ENCODE measurements around the gene SYK.

DNA sequence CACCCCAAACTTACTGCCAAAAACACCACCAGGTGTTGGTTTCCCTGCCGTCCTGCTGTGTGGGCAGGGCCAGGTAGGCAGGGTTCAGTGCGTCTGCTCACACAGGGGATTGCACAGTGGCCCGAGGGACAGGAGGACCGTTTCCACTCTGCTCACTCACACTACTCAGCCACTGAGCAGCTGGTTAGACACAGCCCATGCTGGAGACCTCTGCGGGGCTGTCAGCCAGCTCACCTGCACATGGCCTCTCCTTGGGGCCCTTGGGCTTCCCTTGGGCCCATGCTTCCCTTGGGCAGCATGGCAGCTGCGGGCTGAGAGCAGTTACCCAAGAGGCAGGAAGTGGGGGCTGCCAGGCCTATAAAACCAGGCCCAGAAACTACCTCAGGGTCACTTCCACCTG lies 79.0 kb downstream of the SYK start:
- no peak for TF ChIP-seq POLR2A (IDR thresholded peaks at IDR 0.05; ENCODE audit: extremely low read depth, insufficient read length)
- TF ChIP-seq, protein P1, sequence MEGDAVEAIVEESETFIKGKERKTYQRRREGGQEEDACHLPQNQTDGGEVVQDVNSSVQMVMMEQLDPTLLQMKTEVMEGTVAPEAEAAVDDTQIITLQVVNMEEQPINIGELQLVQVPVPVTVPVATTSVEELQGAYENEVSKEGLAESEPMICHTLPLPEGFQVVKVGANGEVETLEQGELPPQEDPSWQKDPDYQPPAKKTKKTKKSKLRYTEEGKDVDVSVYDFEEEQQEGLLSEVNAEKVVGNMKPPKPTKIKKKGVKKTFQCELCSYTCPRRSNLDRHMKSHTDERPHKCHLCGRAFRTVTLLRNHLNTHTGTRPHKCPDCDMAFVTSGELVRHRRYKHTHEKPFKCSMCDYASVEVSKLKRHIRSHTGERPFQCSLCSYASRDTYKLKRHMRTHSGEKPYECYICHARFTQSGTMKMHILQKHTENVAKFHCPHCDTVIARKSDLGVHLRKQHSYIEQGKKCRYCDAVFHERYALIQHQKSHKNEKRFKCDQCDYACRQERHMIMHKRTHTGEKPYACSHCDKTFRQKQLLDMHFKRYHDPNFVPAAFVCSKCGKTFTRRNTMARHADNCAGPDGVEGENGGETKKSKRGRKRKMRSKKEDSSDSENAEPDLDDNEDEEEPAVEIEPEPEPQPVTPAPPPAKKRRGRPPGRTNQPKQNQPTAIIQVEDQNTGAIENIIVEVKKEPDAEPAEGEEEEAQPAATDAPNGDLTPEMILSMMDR (IDR thresholded peaks at IDR 0.05; ENCODE audit: low read depth, low read length): no peak
- TF ChIP-seq, protein P2, sequence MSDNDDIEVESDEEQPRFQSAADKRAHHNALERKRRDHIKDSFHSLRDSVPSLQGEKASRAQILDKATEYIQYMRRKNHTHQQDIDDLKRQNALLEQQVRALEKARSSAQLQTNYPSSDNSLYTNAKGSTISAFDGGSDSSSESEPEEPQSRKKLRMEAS (IDR thresholded peaks at IDR 0.05; ENCODE audit: low read depth, low read length): no peak

All from NB4 (cell line).